Coronary artery (tissue), 2 donors: ENCODE data around the gene TLE4.

ENCODE experiments used
- DNase-seq: peaks from one replicate; pipeline ENCODE4 v3.0.0-alpha.2; 2017; ENCODE audit warnings: low spot score
- H3K27ac ChIP-seq, 2 donors: fragments of 200-600 bp; sonication (generic); one replicate each; pipeline ENCODE4 v1.5.1; 2016 to 2019
- H3K4me3 ChIP-seq: fragments of 200-600 bp; sonication (generic); 2 replicates; pipeline ENCODE4 v1.5.1; 2016; ENCODE audit warnings: mild to moderate bottlenecking, moderate library complexity
- CTCF ChIP-seq: fragments of 200-600 bp; sonication (generic); IDR thresholded peaks from one replicate; pipeline ENCODE4 v1.5.1; 2019; ENCODE audit warnings: antibody characterized with exemption

TLE4 gene

DNA sequence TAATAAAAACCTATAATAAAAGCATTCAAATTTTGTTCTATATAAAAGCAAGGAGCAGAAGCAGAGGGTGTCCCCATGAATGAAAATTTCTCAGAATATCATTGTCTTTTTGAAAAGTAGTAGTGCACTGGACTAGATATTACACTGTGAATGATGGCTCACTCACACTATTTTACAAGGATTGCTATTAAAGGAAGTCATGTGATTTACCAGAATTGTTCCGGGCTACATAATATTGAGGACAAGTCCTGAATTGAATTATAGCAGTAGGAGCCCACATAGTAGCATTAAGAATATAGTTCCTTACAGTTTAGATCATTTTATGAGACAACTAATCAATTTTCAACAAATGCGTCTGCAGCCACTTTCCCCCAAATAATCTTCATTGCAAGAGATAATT, 7.7 kb upstream of the TLE4 start:
- no peak for DNase-seq
- H3K27ac ChIP-seq = no peak overlapping the region

DNA sequence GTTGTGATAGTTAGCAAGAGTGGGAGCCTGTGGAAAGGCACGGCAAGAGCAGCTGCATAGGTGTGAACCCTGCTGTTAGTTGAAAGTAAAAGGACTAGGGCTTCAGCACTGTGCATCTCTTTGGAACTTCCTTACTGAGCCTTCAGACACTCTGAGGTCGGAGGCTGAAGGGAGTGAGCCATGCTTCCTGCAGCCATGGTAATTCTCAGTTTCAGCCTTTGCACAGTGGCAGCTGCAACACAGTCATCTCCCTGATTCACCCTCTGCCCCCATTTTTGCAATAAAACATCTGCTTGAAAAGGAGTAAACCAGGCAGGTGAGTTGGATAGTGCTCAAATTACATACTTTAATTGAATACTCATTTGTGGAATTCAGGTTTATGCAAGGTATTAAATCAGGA, 6.5 kb upstream of the TLE4 start:
- no peak for TF ChIP-seq CTCF
- DNase-seq = no peak
- H3K4me3 ChIP-seq = no peak overlapping the region
- H3K27ac ChIP-seq = no peak overlapping the region

More for the DNA sequence above, 7.7 kb upstream of the TLE4 start:
- H3K4me3 ChIP-seq = no peak overlapping the region
- no peak for TF ChIP-seq CTCF

GRCh38 chr9:79567671-79568098, 4.1 kb upstream of the TLE4 start:
- no peak for TF ChIP-seq CTCF
- no peak overlapping the region for H3K4me3 ChIP-seq
- no peak overlapping the region for H3K27ac ChIP-seq
- DNase-seq = no peak

DNA sequence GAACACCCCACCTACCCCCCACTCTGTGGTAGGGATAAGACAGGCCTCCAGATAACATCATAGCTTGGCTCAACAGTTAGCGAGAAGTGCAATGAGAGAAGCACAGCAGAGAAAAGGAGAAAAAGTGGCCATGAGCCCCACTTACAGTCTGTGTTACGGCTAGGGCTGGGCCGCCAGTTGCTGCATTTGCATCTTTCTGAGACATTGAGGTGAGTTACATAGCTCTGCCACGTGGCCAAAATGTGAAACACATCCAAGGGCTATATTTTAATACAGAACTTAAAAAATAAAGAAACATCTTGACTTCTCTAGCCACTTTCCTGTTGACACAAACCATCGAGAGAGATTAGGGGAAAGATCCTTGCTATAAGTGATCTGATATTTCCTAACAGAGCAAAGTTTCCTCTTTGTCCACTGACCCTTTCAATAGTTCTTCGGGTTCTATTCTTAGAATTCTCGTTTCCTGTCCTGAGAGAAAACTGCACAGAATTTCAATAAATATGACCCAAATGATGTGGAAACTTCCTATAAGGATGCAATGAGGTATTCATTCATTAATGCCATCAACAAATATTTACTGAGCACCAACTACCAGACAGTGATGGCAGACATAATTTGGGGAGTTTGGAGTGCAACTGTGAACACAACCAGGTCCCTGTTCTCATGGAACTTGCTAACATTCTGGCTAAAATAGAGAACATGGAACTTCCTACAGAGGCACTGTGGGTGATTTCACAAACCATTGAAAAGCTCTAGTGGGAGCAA, 3.2 kb upstream of the TLE4 start:
- DNase-seq = no peak
- Histone ChIP-seq H3K4me3 (no peak overlapping the region), H3K27ac (no peak overlapping the region)
- no peak for TF ChIP-seq CTCF

DNA sequence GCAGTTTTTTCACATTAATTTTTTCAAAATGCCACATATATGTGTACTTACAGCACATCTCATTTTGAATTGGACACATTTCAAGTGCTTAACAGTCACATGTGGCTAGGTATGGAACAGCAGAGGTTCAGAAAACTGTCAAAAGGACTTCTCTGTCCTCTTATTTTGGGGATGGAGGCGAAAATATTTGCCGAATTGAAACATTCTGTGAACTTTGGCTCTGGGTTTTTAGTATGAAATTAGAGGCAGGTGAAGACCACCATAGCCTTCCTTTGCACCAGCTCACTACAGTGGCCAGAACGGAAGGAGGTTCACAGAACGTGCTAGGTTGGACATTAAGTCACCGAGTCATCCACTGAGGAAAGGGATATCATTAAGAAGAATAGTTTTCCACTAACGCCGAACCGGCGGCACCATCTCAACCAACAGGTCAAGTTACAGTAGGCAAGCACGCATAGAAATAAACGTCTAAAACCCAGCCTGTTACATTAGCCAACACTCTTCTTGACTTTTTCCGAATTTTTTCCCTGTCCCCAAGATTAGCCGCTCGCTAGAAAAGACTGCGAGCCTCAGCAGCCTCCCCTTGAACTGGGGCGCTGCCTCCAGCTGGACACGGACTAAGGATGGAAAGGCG, 1.8 kb upstream of the TLE4 start:
- DNase-seq = no peak
- Histone ChIP-seq H3K27ac (no peak overlapping the region), H3K4me3 (peak overlapping the region; percentile 91)
- no peak for TF ChIP-seq CTCF

GRCh38 chr9:79570448-79571308, 1.1 kb upstream of the TLE4 start:
- no peak for TF ChIP-seq CTCF
- H3K4me3 ChIP-seq = peak overlapping the region; percentile 91
- peak; percentile 78 for DNase-seq

More at GRCh38 chr9:79570448-79571308, 1.1 kb upstream of the TLE4 start:
- H3K27ac ChIP-seq = peak overlapping the region; percentile 71 to 78
